ENCODE data around the gene REEP5. TPM values are rescaled to one million over a fixed set of nuclear protein-coding genes. Genes with fewer than 3 reads are reported as not detected.
A peak's percentile ranks its signal among the peaks of the same experiment; 100 is the strongest.
"Not testable (repeated sequence)": the region's sequence is repeated elsewhere in the genome, so short reads cannot be mapped to it uniquely, and the experiment has no call there.

Gene REEP5
- 145 TPM for total RNA-seq
- long read RNA-seq, transcript REEP5-202 (5 exons, 3,326 nt), result major isoform, 343 of 364 reads
- long read RNA-seq, partial matches to known transcripts, result 8 of 364 reads
- long read RNA-seq, other reads (novel, unspliced or antisense), result 12 of 364 reads

GRCh38 chr5:112921833-112922817, at the start of gene REEP5:
Gene REEP5, minus strand, starts transcription at chr5:112922227. Its CDS starts 37 bp downstream, at chr5:112922190.
- DNase-seq, result peak; percentile 94
- peak; percentile 96 for ATAC-seq
- intact Hi-C loops (cut with micrococcal nuclease), result no loop called here

GRCh38 chr5:112971276-112971675, 49.2 kb upstream of the REEP5 start:
- intact Hi-C loops (cut with micrococcal nuclease), result no loop called here
- ATAC-seq (no peak), DNase-seq (no peak)

DNA sequence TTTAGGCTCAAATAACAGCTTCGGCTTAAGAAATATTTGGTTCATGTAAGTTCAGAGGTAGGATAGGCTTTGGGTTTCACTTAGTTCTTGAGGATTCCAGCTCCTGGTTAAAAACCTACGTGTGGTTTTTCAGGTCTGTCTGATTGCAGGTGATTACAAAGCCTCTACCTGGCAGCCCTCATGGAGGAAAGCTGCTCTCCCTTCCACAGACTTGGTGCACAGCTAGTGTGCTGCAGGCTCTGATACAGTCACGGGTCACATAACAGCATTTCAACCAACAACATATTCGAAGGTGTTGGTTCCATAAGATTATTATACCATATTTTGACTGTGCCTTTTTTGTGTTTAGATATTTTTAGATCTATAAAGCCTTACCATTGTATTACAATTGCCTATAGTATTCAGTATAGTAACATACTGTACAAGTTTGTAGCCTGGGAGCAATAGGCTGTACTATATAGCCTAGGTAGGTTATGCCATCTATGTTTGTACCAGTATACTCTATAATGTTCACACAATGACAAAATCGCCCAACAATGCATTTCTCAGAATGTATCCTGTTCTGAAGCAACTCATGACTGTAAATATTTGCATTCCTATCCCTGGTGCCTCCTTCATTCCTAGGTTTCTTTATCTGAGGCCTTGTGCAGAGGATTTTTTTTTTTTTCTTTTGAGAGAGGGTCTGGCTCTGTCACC, 46.5 kb upstream of the REEP5 start:
- intact Hi-C loops (cut with micrococcal nuclease), result no loop called here
- no peak for ATAC-seq
- DNase-seq, result no peak

DNA sequence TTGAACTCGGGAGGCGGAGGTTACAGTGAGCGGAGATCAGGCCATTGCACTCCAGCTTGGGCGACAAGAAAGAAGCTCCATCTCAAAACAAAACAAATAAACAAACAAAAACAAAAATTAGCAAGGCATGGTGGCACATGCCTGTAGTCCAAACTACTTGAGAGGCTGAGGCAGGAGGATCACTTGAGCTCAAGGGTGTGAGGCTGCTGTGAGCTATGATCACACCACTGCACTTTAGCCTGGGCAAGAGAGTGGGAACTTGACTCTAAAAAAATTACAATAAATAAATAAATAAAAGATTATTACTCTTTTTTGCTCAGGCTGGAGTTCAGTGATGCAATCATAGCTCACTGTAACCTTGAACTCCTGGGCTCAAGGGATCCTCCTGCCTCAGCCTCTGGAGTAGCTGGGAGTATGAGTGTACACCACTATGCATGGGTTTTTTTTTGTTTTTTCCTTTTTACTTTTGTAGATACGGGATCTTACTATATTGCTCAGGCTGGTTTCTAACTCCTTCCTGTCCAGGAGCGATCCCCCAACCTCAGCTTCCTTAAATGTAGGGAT, 45.6 kb upstream of the REEP5 start:
- ATAC-seq, result no peak
- intact Hi-C loops (cut with micrococcal nuclease), result no loop called here

GRCh38 chr5:112965733-112966306, 43.8 kb upstream of the REEP5 start:
- intact Hi-C loops (cut with micrococcal nuclease), result no loop called here
- DNase-seq, result no peak
- ATAC-seq, result no peak

More for the DNA sequence above, 45.6 kb upstream of the REEP5 start:
- DNase-seq, result no peak

DNA sequence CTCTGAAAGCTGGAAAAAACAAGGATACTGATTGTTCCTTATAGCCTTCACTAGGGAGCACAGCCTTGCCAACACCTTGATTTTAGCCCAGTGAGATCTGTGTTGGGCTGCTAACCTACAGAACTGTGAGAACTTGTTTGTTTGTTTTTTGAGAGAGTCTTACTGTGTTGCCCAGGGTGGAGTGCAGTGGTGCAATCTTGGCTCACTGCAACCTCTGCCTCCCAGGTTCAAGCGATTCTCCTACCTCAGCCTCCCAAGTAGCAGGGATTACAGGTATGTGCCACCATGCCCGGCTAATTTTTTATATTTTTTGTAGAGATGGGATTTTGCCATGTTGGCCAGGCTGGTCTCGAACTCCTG, 41.3 kb upstream of the REEP5 start:
- intact Hi-C loops (cut with micrococcal nuclease); ATAC-seq: not testable (repeated sequence)

DNA sequence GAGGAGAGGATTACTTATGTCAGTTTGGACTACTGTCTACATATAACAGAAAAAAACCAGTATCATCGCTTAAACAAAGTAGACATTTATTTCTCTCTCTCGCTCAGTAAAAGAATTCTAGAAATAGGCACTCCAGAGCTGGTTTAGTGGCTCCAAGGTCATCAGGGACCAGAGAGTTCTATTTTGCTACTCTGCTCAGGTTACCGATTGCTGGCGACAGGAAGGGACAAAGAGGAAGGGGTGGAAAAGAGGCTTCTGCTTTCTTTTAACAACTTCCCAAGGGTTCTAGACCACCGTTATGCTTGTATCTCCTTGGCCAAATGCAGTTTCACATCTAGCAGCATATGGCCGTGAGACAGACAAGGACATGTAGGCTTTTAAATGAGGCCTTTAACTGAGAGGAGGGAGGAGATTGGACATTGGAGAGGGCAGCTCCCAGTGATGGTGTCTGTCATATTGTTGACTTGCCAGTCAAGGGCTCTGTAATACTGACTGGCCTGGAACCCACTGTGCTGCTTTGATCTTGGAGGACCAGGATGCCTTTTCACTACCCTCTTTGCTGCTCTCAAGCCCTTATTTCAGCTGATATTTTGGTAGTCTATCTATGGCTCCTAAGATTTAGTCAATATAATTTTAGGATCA, 39.0 kb upstream of the REEP5 start:
- intact Hi-C loops (cut with micrococcal nuclease), result no loop called here
- no peak for ATAC-seq
- no peak for DNase-seq

More for the DNA sequence above, 41.3 kb upstream of the REEP5 start:
- not testable (repeated sequence) for DNase-seq

- no peak for DNase-seq
- intact Hi-C loops (cut with micrococcal nuclease), result no loop called here
- ATAC-seq, result no peak
These were observed 38.3 kb upstream of the REEP5 start for GRCh38 chr5:112960315-112960714.

DNA sequence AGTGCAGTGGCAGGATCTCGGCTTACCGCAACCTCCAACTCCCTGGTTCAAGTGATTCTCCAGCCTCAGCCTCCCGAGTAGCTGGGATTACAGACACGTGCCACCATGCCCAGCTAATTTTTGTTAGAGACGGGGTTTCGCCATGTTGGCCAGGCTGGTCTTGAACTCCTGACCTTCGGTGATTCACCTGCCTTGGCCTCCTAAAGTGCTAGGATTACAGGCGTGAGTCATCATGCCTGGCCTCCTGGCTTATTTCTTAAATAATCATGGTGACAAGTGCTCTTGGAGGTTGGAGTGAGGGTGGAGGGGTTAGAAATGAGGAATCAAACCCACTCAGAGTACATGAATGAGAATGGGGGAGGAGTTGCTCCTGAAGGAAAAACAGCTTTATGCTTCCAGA, 37.8 kb upstream of the REEP5 start:
- DNase-seq; ATAC-seq; intact Hi-C loops (cut with micrococcal nuclease): not testable (repeated sequence)

GRCh38 chr5:112958093-112959088, 36.4 kb upstream of the REEP5 start:
- DNase-seq (peak; percentile 84), ATAC-seq (peak; percentile 93)
- intact Hi-C loops (cut with micrococcal nuclease), result no loop called here

- intact Hi-C loops (cut with micrococcal nuclease), result no loop called here
- ATAC-seq (no peak), DNase-seq (no peak)
These were observed 35.2 kb upstream of the REEP5 start for GRCh38 chr5:112957036-112957808.

- DNase-seq, result no peak
- no peak for ATAC-seq
- intact Hi-C loops (cut with micrococcal nuclease), result no loop called here
These were observed 34.6 kb upstream of the REEP5 start for GRCh38 chr5:112956606-112957005.

DNA sequence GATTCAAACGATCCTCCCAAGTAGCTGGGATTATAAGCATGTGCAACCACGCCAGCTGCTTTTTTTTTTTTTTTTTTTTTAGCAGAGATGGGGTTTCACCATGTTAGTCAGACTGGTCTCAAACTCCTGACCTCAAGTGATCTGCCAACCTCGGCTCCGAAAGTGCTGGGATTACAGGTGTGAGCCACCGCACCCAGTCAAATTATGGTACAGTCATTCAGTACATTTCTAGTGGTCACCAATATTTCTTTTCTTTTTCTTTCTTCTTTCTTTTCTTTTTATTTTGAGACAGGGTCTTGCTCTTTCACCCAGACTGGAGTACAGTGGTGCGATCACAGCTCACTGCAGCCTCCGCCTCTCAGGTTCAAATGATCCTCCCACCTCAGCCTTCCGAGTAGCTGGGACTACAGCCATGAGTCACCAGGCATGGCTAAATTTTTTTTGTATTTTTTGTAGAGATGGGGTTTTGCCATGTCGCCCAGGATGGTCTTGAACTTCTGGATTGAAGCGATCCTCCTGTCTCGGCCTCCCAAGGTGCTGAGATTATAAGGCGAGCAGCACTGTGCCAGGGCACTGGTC, 29.2 kb upstream of the REEP5 start:
- ATAC-seq (no peak), DNase-seq (no peak)
- intact Hi-C loops (cut with micrococcal nuclease), result no loop called here

DNA sequence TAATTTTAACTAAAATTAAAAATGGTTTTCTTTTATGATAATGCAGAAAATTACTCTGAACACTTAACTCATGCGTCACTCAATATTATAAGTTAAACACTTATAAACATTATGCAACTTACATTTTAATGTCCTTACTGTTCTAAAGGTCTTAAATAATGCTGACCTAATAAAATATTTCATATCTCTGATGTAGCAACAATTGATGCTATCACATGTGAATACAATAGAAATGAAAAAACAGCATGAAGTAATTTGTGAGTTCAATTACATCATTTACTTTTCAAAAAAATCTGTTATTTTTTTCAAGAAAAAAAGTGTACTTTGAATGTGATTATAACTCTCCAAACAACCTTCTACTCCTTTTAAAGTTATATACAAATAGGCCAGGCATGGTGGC, 26.4 kb upstream of the REEP5 start:
- intact Hi-C loops (cut with micrococcal nuclease), result no loop called here
- no peak for DNase-seq
- no peak for ATAC-seq

- no peak for DNase-seq
- intact Hi-C loops (cut with micrococcal nuclease), result no loop called here
- ATAC-seq, result no peak
These were observed 18.6 kb upstream of the REEP5 start for GRCh38 chr5:112940670-112941069.

GRCh38 chr5:112938286-112938685, 16.3 kb upstream of the REEP5 start:
- ATAC-seq (no peak), DNase-seq (no peak)
- intact Hi-C loops (cut with micrococcal nuclease), result no loop called here

DNA sequence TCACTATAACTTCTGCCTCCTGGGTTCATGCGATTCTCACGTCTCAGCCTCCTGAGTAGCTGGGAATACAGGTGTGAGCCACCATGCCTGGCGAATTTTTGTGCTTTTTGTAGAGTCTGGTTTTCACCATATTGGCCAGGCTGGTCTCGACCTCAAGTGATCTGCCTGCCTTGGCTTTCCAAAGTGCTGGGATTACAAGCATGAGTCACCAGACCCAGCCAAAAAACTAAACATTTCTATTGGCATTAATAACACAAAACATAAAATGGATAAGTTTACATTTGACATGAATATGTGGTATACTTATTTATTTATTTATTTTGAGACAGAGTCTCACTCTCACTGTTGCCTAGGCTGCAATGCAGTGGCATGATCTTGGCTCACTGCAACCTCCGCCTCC, 13.6 kb upstream of the REEP5 start:
- ATAC-seq (no peak), DNase-seq (no peak)
- intact Hi-C loops (cut with micrococcal nuclease), result no loop called here
